ENCODE data around the gene TEAD1.

TEAD1 gene

GRCh38 chr11:12684816-12685215 is 10.6 kb downstream of the TEAD1 start:
- no peak for TF ChIP-seq CTCF (conservative IDR thresholded peaks at IDR 0.05; ENCODE audit: low read length)
- DNase-seq (ENCODE audit: low read depth) = no peak
- no peak overlapping the region for H3K4me3 ChIP-seq (ENCODE audit: low read length)

GRCh38 chr11:12685229-12685628 is 11.0 kb downstream of the TEAD1 start:
- no peak overlapping the region for H3K4me3 ChIP-seq (ENCODE audit: low read length)
- no peak for DNase-seq (ENCODE audit: low read depth)
- no peak for TF ChIP-seq CTCF (conservative IDR thresholded peaks at IDR 0.05; ENCODE audit: low read length)

GRCh38 chr11:12686246-12687060 is 12.2 kb downstream of the TEAD1 start:
- TF ChIP-seq CTCF (conservative IDR thresholded peaks at IDR 0.05; ENCODE audit: low read length) = no peak
- no peak overlapping the region for H3K4me3 ChIP-seq (ENCODE audit: low read length)
- no peak for DNase-seq (ENCODE audit: low read depth)

GRCh38 chr11:12687216-12687623 is 13.0 kb downstream of the TEAD1 start:
- H3K4me3 ChIP-seq (ENCODE audit: low read length) = no peak overlapping the region
- DNase-seq (ENCODE audit: low read depth) = no peak
- TF ChIP-seq CTCF (conservative IDR thresholded peaks at IDR 0.05; ENCODE audit: low read length) = no peak

- no peak overlapping the region for H3K4me3 ChIP-seq (ENCODE audit: low read length)
- DNase-seq (ENCODE audit: low read depth) = no peak
- no peak for TF ChIP-seq CTCF (conservative IDR thresholded peaks at IDR 0.05; ENCODE audit: low read length)
Measured at GRCh38 chr11:12687740-12688139, 13.5 kb downstream of the TEAD1 start.

GRCh38 chr11:12689029-12689755 is 15.0 kb downstream of the TEAD1 start:
- DNase-seq (ENCODE audit: low read depth) = no peak

More at GRCh38 chr11:12689029-12689755, 15.0 kb downstream of the TEAD1 start:
- H3K4me3 ChIP-seq (ENCODE audit: low read length) = no peak overlapping the region
- TF ChIP-seq CTCF (conservative IDR thresholded peaks at IDR 0.05; ENCODE audit: low read length) = no peak

All from AG10803 (cell line).